K562 (cell line): Measurements from ENCODE around the gene DBI. TPM values are rescaled to one million over a fixed set of nuclear protein-coding genes. Genes with fewer than 3 reads are reported as not detected.

ENCODE experiments used
- ATAC-seq: fragments of 200-7000 bp; cut with Tn5 transposase; 3 replicates; pipeline ENCODE4 v1.9.1; 2020; ENCODE audit warnings: moderate library complexity
- BruUV-seq: library from RNA; stranded (reverse); fragments of 400-500 nt; replicated peaks from 2 replicates; lab custom pipeline; 2021; lab: Mats Ljungman, UMichigan
- CTCF ChIA-PET: fragments of 300-600 bp; formaldehyde crosslinking; extraction: SDS; loops from one replicate; lab custom pipeline; 2021; ENCODE audit warnings: low intra/inter-chr PET ratio; lab: Yijun Ruan, JAX
- POLR2A ChIA-PET: fragments of 300-600, 350-650 bp; sonication (Branson Sonifier 250); formaldehyde crosslinking; extraction: SDS; loops from one replicate; lab custom pipeline; 2021; ENCODE audit warnings: antibody characterized with exemption, inconsistent platforms; lab: Yijun Ruan, JAX
- DNase-seq, 4 experiments: peaks; one replicate each; pipeline versions ENCODE4 v3.0.0 to v3.0.0-alpha.2; 2011 to 2018; ENCODE audit warnings: low spot score in 3 of 4, mixed read lengths in 3 of 4; ENCODE audit errors: extremely low read depth in 1 of 4
- FAIRE-seq: peaks from 2 replicates; lab custom pipeline; 2011; peaks lifted over from hg19 to GRCh38; lab: Jason Lieb, UNC
- H2AFZ ChIP-seq: 2 replicates; pipeline ENCODE4 v1.6.0; 2011; ENCODE audit warnings: low read depth, low read length, control low read depth, inconsistent platforms
- H3K27ac ChIP-seq: fragments of 200-600 bp; 3 replicates; pipeline ENCODE4 v1.8.0; 2011; ENCODE audit warnings: low read depth, mild to moderate bottlenecking, control low read depth, inconsistent platforms, low read length, moderate library complexity, mixed read lengths; ENCODE audit errors: extremely low read depth
- H3K27me3 ChIP-seq, 2 experiments: fragments of 300-600 bp in 1 of 2; 2 replicates in 1 of 2; 3 replicates in 1 of 2; pipeline versions ENCODE4 v1.6.0 to v1.8.0; 2011; ENCODE audit warnings: inconsistent platforms in 2 of 2, low read length in 2 of 2, mild to moderate bottlenecking in 1 of 2, mixed read lengths in 1 of 2, moderate library complexity in 1 of 2; ENCODE audit not compliant: control insufficient read depth in 2 of 2, insufficient read depth in 2 of 2
- H3K36me3 ChIP-seq: fragments of 300-600 bp; 3 replicates; pipeline ENCODE4 v1.8.0; 2011; ENCODE audit warnings: mild to moderate bottlenecking, low read length, inconsistent platforms; ENCODE audit not compliant: control insufficient read depth, insufficient read depth
- H3K4me1 ChIP-seq, 2 experiments: fragments of 200-600 bp in 1 of 2; replicated peaks in 1 of 2; 2 replicates in 1 of 2; 3 replicates in 1 of 2; pipeline versions ENCODE4 v1.5.1 to v1.8.0; 2011; ENCODE audit warnings: inconsistent platforms in 2 of 2, low read length in 2 of 2, mild to moderate bottlenecking in 1 of 2, mixed read lengths in 1 of 2, moderate library complexity in 1 of 2; ENCODE audit not compliant: control insufficient read depth in 2 of 2, insufficient read depth in 2 of 2
- H3K4me2 ChIP-seq: 2 replicates; pipeline ENCODE4 v1.6.1; 2011; ENCODE audit warnings: low read length, control low read depth, inconsistent platforms, mixed read lengths; ENCODE audit not compliant: insufficient read depth
- H3K4me3 ChIP-seq: fragments of 200-600 bp; sonication (generic), shearing (Covaris generic); 2 replicates; pipeline ENCODE4 v1.5.1; 2016; ENCODE audit warnings: control low read depth, inconsistent platforms
- H3K79me2 ChIP-seq: fragments of 200-600 bp; 3 replicates; pipeline ENCODE4 v1.8.0; 2011; ENCODE audit warnings: low read length, inconsistent platforms; ENCODE audit not compliant: control insufficient read depth, insufficient read depth
- H3K9ac ChIP-seq, 2 experiments: 2 replicates each; pipeline versions ENCODE4 v1.6.0 to v1.6.1; 2011; ENCODE audit warnings: low read depth in 2 of 2, low read length in 2 of 2, control low read depth in 1 of 2, inconsistent platforms in 1 of 2, mild to moderate bottlenecking in 1 of 2, mixed read lengths in 1 of 2; ENCODE audit not compliant: insufficient read depth in 1 of 2
- H3K9me1 ChIP-seq: one replicate; pipeline ENCODE4 v1.6.0; 2011; ENCODE audit warnings: inconsistent platforms, mild to moderate bottlenecking, low read length, moderate library complexity; ENCODE audit not compliant: control insufficient read depth, insufficient read depth
- H3K9me3 ChIP-seq: replicated peaks from 2 replicates; pipeline ENCODE4 v1.5.1; 2011; ENCODE audit warnings: low read depth, low read length, inconsistent platforms; ENCODE audit not compliant: control insufficient read depth, insufficient read depth
- H4K20me1 ChIP-seq: replicated peaks from 2 replicates; pipeline ENCODE4 v1.6.1; 2011; ENCODE audit warnings: low read length, inconsistent platforms, mixed read lengths; ENCODE audit not compliant: control insufficient read depth, insufficient read depth
- CHAMP1 ChIP-seq: fragments of 450-650 bp; IDR thresholded peaks from 2 replicates; pipeline ENCODE4 v1.6.1; 2016; ENCODE audit warnings: mild to moderate bottlenecking
- ERF ChIP-seq: fragments of 450-650 bp; formaldehyde crosslinking; IDR thresholded peaks from 2 replicates; pipeline ENCODE4 v1.4.0; 2020; ENCODE audit warnings: mild to moderate bottlenecking, mixed read lengths
- NELFE ChIP-seq: IDR thresholded peaks from 2 replicates; pipeline ENCODE4 v1.6.1; 2011; ENCODE audit warnings: mild to moderate bottlenecking; ENCODE audit not compliant: insufficient read depth, insufficient read length
- RBM25 ChIP-seq: fragments of 200-400 bp; formaldehyde crosslinking; IDR thresholded peaks from 2 replicates; pipeline ENCODE4 v1.6.1; 2018; ENCODE audit warnings: low read length, low read depth, moderate library complexity; ENCODE audit not compliant: severe bottlenecking
- SIN3B ChIP-seq: fragments of 450-650 bp; IDR thresholded peaks from 2 replicates; pipeline ENCODE4 v1.6.1; 2017; ENCODE audit warnings: low read depth, mild to moderate bottlenecking, moderate library complexity
- SNAPC5 ChIP-seq: fragments of 250-450 bp; sonication (Bioruptor Pico); IDR thresholded peaks from 2 replicates; pipeline ENCODE4 v1.8.0; 2021; ENCODE audit warnings: moderate library complexity, mild to moderate bottlenecking, inconsistent platforms
- TAF9B ChIP-seq: fragments of 450-650 bp; IDR thresholded peaks from 2 replicates; pipeline ENCODE4 v1.6.1; 2018; ENCODE audit warnings: mild to moderate bottlenecking; ENCODE audit not compliant: partially characterized antibody
- USF1 ChIP-seq: sonication (generic); formaldehyde crosslinking; IDR thresholded peaks from 2 replicates; pipeline ENCODE4 v1.9.0; 2022; ENCODE audit warnings: mild to moderate bottlenecking, missing genetic modification reagents
- ZNF280A ChIP-seq: fragments of 450-650 bp; IDR thresholded peaks from 2 replicates; pipeline ENCODE4 v1.6.1; 2018; ENCODE audit warnings: mild to moderate bottlenecking, low read depth; ENCODE audit not compliant: partially characterized antibody
- ZNF282 ChIP-seq: sonication (generic); formaldehyde crosslinking; IDR thresholded peaks from 2 replicates; pipeline ENCODE4 v1.8.1; 2023; ENCODE audit warnings: missing genetic modification reagents
- ZNF324 ChIP-seq: fragments of 250-450 bp; sonication (Bioruptor Pico); IDR thresholded peaks from 2 replicates; pipeline ENCODE4 v1.4.0; 2020; ENCODE audit warnings: mild to moderate bottlenecking
- ZNF592 ChIP-seq: fragments of 450-650 bp; IDR thresholded peaks from 2 replicates; pipeline ENCODE4 v1.6.1; 2017; ENCODE audit warnings: antibody characterized with exemption, mild to moderate bottlenecking
- WGBS: fragments of 100-300 bp; shearing (Covaris generic); methylation state at CpG from one replicate; pipeline ENCODE4 v1.1.6; 2016; ENCODE audit warnings: low coverage, mixed read lengths; ENCODE audit not compliant: insufficient coverage; ENCODE audit errors: missing lambda C conversion rate; 5-methylcytosine and 5-hydroxymethylcytosine counted together
- in situ Hi-C: fragments of 300-500 bp; cut with MboI; formaldehyde crosslinking; loops from 4 replicates; pipeline ENCODE4 v1.15.0; 2018; ENCODE audit warnings: inconsistent platforms, mixed read lengths
- intact Hi-C: fragments of 100-400 bp; cut with micrococcal nuclease; formaldehyde crosslinking; loops from 2 replicates; pipeline ENCODE4 v1.14.2; 2022
- polyA plus RNA-seq, 8 experiments: library from polyadenylated mRNA; depleted of rRNA in 4 of 8; stranded (reverse) in 5 of 8; unstranded in 3 of 8; fragments of >200 nt; fragmentation: Nextera tagmentation in 2 of 8; fragmentation: Illumina TruSeq in 1 of 8; extraction: Ambion mirVana in 2 of 8; extraction: Trizol in 1 of 8; gene quantifications; 2 replicates each; pipeline versions ENCODE4 v1.2.1 to v1.2.3, GENCODE V29; 2011 to 2014; ENCODE audit warnings: inconsistent platforms in 1 of 8, missing spikeins in 1 of 8
- total RNA-seq, 7 experiments: library from RNA; depleted of rRNA in 6 of 7; stranded (reverse); fragments of >200 nt in 6 of 7; fragmentation: Illumina TruSeq in 2 of 7; extraction: Trizol in 2 of 7; gene quantifications; 2 replicates each; pipeline versions ENCODE4 v1.2.1 to v1.2.3, GENCODE V29; 2011 to 2021; ENCODE audit warnings: low replicate concordance in 1 of 7

Gene DBI
- total and polyA plus RNA-seq, 9 of the 15 experiments (the other 6 are each of a cell fraction or from before 2014, with no cell fraction given): 55.8 to 443 (median 194) TPM

GRCh38 chr2:119337749-119338148 is 29.0 kb upstream of the DBI start:
- intact Hi-C loops: no loop called here
- no peak for FAIRE-seq
- 41% methylated on average over 2 of the region's 2 CpGs for WGBS
- no peak for DNase-seq
- Histone ChIP-seq H4K20me1 (no peaks in the 10 kb centered on the region), H3K4me2 (no peak overlapping the region), H3K36me3 (no peaks in the 10 kb centered on the region), H3K4me3 (no peak overlapping the region), H3K9me3 (no peaks in the 10 kb centered on the region), H3K9ac (no peak overlapping the region), H3K27me3 (no peaks in the 10 kb centered on the region), H3K27ac (no peak overlapping the region), H3K4me1 (peaks cover 0 to 7% of the 10 kb centered on the region in 2 experiments; a peak in 4 of 5 replicates), H3K79me2 (no peaks in the 10 kb centered on the region), H2AFZ (no peak overlapping the region), H3K9me1 (no peaks in the 10 kb centered on the region)
- POLR2A ChIA-PET: interaction anchor here (0.6 kb wide), 1 partner anchor 1383 kb away, joined by 4 read pairs; no protein-coding TSS in a partner anchor
- no peak for ATAC-seq
- CTCF ChIA-PET: no interaction called here
- in situ Hi-C loops: no loop called here
- no TSS peak for BruUV-seq
- no peak for TF ChIP-seq TAF9B
- TF ChIP-seq ZNF280A: no peak
- TF ChIP-seq CHAMP1: no peak
- no peak for TF ChIP-seq SIN3B
- TF ChIP-seq ZNF592: no peak
- TF ChIP-seq ERF (CRISPR knock-in tag): no peak
- TF ChIP-seq ZNF282 (CRISPR knock-in tag): no peak
- TF ChIP-seq USF1 (CRISPR knock-in tag): no peak
- TF ChIP-seq NELFE: no peak
- TF ChIP-seq RBM25: no peak
- no peak for TF ChIP-seq ZNF324 (CRISPR knock-in tag)
- no peak for TF ChIP-seq SNAPC5 (CRISPR knock-in tag)
